Activated naive CD8-positive, alpha-beta T cell (primary cell): ENCODE data around the gene DLGAP4.

Source experiments
- H3K27ac Mint-ChIP-seq: one replicate; pipeline ENCODE4 v1.8.0; 2021; ENCODE audit warnings: mixed read lengths
- H3K27me3 Mint-ChIP-seq: one replicate; pipeline ENCODE4 v1.8.0; 2021; ENCODE audit warnings: mixed read lengths
- H3K36me3 Mint-ChIP-seq: one replicate; pipeline ENCODE4 v1.8.0; 2021; ENCODE audit warnings: mixed read lengths
- H3K4me1 Mint-ChIP-seq: one replicate; pipeline ENCODE4 v1.8.0; 2021; ENCODE audit warnings: low read depth, mixed read lengths
- H3K4me3 Mint-ChIP-seq: one replicate; pipeline ENCODE4 v1.8.0; 2021; ENCODE audit warnings: mild to moderate bottlenecking, mixed read lengths
- H3K9me3 Mint-ChIP-seq: one replicate; pipeline ENCODE4 v1.8.0; 2021; ENCODE audit warnings: low read depth, mixed read lengths

Gene DLGAP4

GRCh38 chr20:36454332-36454697 is 148.2 kb downstream of the DLGAP4 start:
- no peaks in the 10 kb centered on the region for H3K4me1 Mint-ChIP-seq
- no peaks in the 10 kb centered on the region for H3K9me3 Mint-ChIP-seq
- H3K27ac Mint-ChIP-seq = no peak overlapping the region
- no peak overlapping the region for H3K4me3 Mint-ChIP-seq
- H3K27me3 Mint-ChIP-seq = no peaks in the 10 kb centered on the region
- H3K36me3 Mint-ChIP-seq = no peaks in the 10 kb centered on the region

GRCh38 chr20:36454698-36455427 is 148.7 kb downstream of the DLGAP4 start:
- Mint-ChIP-seq H3K9me3 (no peaks in the 10 kb centered on the region), H3K4me3 (no peak overlapping the region), H3K27me3 (no peaks in the 10 kb centered on the region), H3K36me3 (no peaks in the 10 kb centered on the region), H3K27ac (no peak overlapping the region), H3K4me1 (no peaks in the 10 kb centered on the region)

GRCh38 chr20:36455972-36456625 is 150.0 kb downstream of the DLGAP4 start:
- Mint-ChIP-seq H3K9me3 (no peaks in the 10 kb centered on the region), H3K27me3 (no peaks in the 10 kb centered on the region), H3K36me3 (no peaks in the 10 kb centered on the region), H3K4me3 (no peak overlapping the region), H3K4me1 (peaks cover 6% of the 10 kb centered on the region), H3K27ac (no peak overlapping the region)

GRCh38 chr20:36460648-36461599 is 154.8 kb downstream of the DLGAP4 start:
- Mint-ChIP-seq H3K9me3 (no peaks in the 10 kb centered on the region), H3K27me3 (no peaks in the 10 kb centered on the region), H3K4me3 (peak overlapping the region; percentile 72), H3K36me3 (no peaks in the 10 kb centered on the region), H3K4me1 (peaks cover 45% of the 10 kb centered on the region), H3K27ac (peak overlapping the region; percentile 91)

- Mint-ChIP-seq H3K9me3 (no peaks in the 10 kb centered on the region), H3K4me3 (peak overlapping the region; percentile 88), H3K27me3 (no peaks in the 10 kb centered on the region), H3K27ac (peak overlapping the region; percentile 86), H3K36me3 (no peaks in the 10 kb centered on the region), H3K4me1 (peaks cover 54% of the 10 kb centered on the region)
Observed at GRCh38 chr20:36461600-36462439, 155.7 kb downstream of the DLGAP4 start.

GRCh38 chr20:36462440-36463211 is 156.5 kb downstream of the DLGAP4 start:
- no peaks in the 10 kb centered on the region for H3K27me3 Mint-ChIP-seq
- H3K27ac Mint-ChIP-seq = peak overlapping the region; percentile 86
- H3K4me1 Mint-ChIP-seq = peaks cover 62% of the 10 kb centered on the region
- no peaks in the 10 kb centered on the region for H3K9me3 Mint-ChIP-seq
- peak overlapping the region; percentile 88 for H3K4me3 Mint-ChIP-seq
- H3K36me3 Mint-ChIP-seq = peaks cover 2% of the 10 kb centered on the region

- Mint-ChIP-seq H3K27me3 (no peaks in the 10 kb centered on the region), H3K36me3 (peaks cover 2% of the 10 kb centered on the region), H3K4me3 (peak overlapping the region; percentile 88), H3K4me1 (peaks cover 69% of the 10 kb centered on the region), H3K9me3 (no peaks in the 10 kb centered on the region), H3K27ac (peak overlapping the region; percentile 73)
Observed at GRCh38 chr20:36463212-36464061, 157.3 kb downstream of the DLGAP4 start.

- Mint-ChIP-seq H3K4me3 (peak overlapping the region; percentile 42), H3K4me1 (peaks cover 77% of the 10 kb centered on the region), H3K27me3 (no peaks in the 10 kb centered on the region), H3K9me3 (no peaks in the 10 kb centered on the region), H3K36me3 (peaks cover 4% of the 10 kb centered on the region), H3K27ac (peak overlapping the region; percentile 36)
Observed at GRCh38 chr20:36465109-36466080, 159.3 kb downstream of the DLGAP4 start.

- Mint-ChIP-seq H3K27ac (peak overlapping the region; percentile 36), H3K36me3 (peaks cover 4% of the 10 kb centered on the region), H3K4me1 (peaks cover 76% of the 10 kb centered on the region), H3K4me3 (peak overlapping the region; percentile 42), H3K27me3 (no peaks in the 10 kb centered on the region), H3K9me3 (no peaks in the 10 kb centered on the region)
Observed at GRCh38 chr20:36466089-36466488, 159.9 kb downstream of the DLGAP4 start.

- no peaks in the 10 kb centered on the region for H3K9me3 Mint-ChIP-seq
Observed at GRCh38 chr20:36467076-36467999, 161.2 kb downstream of the DLGAP4 start.

GRCh38 chr20:36468149-36469000 is 162.2 kb downstream of the DLGAP4 start:
- no peak overlapping the region for H3K27ac Mint-ChIP-seq
- no peaks in the 10 kb centered on the region for H3K9me3 Mint-ChIP-seq
- H3K27me3 Mint-ChIP-seq = no peaks in the 10 kb centered on the region
- H3K4me3 Mint-ChIP-seq = no peak overlapping the region
- peaks cover 82% of the 10 kb centered on the region for H3K4me1 Mint-ChIP-seq
- peaks cover 4% of the 10 kb centered on the region for H3K36me3 Mint-ChIP-seq

More at GRCh38 chr20:36467076-36467999, 161.2 kb downstream of the DLGAP4 start:
- Mint-ChIP-seq H3K27me3 (no peaks in the 10 kb centered on the region), H3K36me3 (peaks cover 4% of the 10 kb centered on the region), H3K4me1 (peaks cover 81% of the 10 kb centered on the region), H3K4me3 (peak overlapping the region; percentile 61), H3K27ac (peak overlapping the region; percentile 82)
